ENCODE measurements around the gene MLF2. TPM values are rescaled to one million over a fixed set of nuclear protein-coding genes. Genes with fewer than 3 reads are reported as not detected.

Gene MLF2
- total and polyA plus RNA-seq, 12 donors: 135 to 334 (median 229) TPM

DNA sequence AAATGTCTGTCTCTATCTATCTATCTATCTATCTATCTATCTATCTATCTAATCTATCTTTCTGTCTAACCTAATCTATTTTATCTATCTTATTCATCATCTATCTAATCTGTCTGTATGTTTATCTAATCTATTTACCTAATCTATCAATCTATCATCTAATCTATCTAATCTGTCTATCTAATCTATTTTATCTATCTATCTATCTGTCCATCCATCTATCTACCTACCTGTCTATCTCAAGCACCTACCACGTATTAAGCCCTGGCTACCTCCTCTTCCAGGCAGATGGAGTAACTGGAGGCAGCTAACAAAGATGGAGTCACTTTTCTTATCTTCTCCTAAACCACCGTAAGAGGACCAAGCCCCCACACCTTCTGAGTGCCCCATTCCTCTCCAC, 42.1 kb upstream of the MLF2 start:
- 34 to 63% (median 52%) methylated on average over 2 of the region's 2 CpGs for whole genome bisulfite sequencing, 4 donors

DNA sequence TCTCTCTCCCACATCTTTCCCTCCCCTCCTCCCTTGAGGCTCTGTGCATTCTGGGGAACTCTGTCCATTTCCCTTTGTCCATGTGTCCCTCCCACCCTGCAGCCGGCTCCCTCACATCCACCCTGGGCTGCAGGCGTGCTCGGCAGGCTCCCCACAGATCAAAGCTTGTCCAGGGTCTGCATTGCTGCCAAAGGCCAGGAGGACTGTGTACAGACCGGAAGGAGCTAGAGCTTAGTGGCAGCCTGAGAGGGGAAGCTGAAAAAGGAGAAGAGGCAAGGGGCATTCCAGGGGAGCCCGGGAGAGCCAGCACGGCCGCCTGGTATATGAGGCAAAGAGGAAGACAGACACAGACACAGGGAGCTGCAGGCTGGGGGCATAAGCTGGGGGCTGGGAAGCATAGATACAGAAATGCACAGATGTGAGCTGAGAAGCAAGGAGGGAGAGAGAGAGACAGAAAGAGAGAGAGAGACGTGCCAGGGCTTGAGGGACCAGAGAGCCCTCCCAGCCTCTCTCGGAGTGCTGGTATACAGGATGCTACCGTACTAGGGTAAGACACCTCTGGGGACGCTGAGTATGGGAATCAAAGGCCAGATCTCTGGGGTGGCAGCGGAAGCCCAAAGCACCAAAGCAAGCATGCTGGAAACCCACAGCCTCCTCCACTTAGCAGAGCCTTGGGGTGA, 39.7 kb upstream of the MLF2 start:
- intact Hi-C loops (cut with DNase I): no loop called here
- Histone ChIP-seq H3K27me3 (peaks cover 13% of the 10 kb centered on the region), H3K9me3 (replicated peaks in 1 of 3) (no peaks in the 10 kb centered on the region), H3K36me3 (replicated peaks in 1 of 2) (no peaks in the 10 kb centered on the region), H3K4me1 (replicated peaks in 1 of 2) (no peaks in the 10 kb centered on the region), H3K27ac (peak overlapping the region in 1 of 5 donors; percentile 65), H3K4me3 (peak overlapping the region in 1 of 4 donors; percentile 29)
- TF ChIP-seq, protein P1, sequence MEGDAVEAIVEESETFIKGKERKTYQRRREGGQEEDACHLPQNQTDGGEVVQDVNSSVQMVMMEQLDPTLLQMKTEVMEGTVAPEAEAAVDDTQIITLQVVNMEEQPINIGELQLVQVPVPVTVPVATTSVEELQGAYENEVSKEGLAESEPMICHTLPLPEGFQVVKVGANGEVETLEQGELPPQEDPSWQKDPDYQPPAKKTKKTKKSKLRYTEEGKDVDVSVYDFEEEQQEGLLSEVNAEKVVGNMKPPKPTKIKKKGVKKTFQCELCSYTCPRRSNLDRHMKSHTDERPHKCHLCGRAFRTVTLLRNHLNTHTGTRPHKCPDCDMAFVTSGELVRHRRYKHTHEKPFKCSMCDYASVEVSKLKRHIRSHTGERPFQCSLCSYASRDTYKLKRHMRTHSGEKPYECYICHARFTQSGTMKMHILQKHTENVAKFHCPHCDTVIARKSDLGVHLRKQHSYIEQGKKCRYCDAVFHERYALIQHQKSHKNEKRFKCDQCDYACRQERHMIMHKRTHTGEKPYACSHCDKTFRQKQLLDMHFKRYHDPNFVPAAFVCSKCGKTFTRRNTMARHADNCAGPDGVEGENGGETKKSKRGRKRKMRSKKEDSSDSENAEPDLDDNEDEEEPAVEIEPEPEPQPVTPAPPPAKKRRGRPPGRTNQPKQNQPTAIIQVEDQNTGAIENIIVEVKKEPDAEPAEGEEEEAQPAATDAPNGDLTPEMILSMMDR (IDR thresholded peaks at IDR 0.05): no peak
- TF ChIP-seq POLR2A (IDR thresholded peaks at IDR 0.05): peak in 1 of 2 donors; percentile 13
- peak in 6 of 7 donors; percentile 23 to 67 (median 44) for DNase-seq
- 24 to 34% (median 27%) methylated on average over 12 of the region's 12 CpGs for WGBS, 4 donors

More for the DNA sequence above, 42.1 kb upstream of the MLF2 start:
- Histone ChIP-seq H3K27me3 (peaks cover 13% of the 10 kb centered on the region), H3K27ac (no peak overlapping the region), H3K36me3 (replicated peaks in 1 of 2) (no peaks in the 10 kb centered on the region), H3K9me3 (replicated peaks in 1 of 3) (no peaks in the 10 kb centered on the region), H3K4me1 (replicated peaks in 1 of 2) (no peaks in the 10 kb centered on the region), H3K4me3 (no peak overlapping the region)
- DNase-seq: no peak
- TF ChIP-seq, protein P1 (IDR thresholded peaks at IDR 0.05): no peak
- no peak for TF ChIP-seq POLR2A (IDR thresholded peaks at IDR 0.05)
- intact Hi-C loops (cut with DNase I): no loop called here

DNA sequence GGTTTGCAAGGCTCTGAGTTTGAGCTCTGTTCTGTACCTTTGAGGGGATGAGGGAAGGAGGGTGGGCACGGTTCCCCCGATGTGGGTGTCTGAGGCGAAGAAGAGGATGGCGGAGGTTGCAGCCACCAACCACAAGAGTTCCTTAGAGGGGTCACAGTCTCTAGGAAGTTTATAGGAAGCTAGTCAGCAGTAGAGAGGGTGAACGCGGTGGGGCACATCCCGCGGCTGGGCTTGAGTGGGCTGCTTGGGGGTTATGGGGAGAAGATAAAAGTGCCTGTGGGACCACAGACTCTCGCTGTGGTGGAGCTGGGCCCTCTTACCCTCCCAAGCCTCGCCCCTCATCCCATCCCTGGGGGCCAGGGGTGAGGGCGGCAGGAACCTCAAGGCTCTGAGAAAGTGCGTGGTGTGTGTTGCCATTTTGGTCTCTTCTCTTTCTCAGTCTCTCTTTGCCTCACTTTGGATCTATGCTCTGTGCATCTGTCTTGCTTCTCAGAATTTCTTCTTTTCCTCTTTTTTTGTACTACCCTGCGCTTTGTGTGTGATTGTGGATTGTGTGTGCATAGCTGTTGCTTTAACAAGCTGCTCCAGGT, 39.1 kb upstream of the MLF2 start:
- Histone ChIP-seq H3K27ac (peak overlapping the region in 1 of 5 donors; percentile 65), H3K9me3 (replicated peaks in 1 of 3) (no peaks in the 10 kb centered on the region), H3K4me1 (replicated peaks in 1 of 2) (no peaks in the 10 kb centered on the region), H3K4me3 (peak overlapping the region in 1 of 4 donors; percentile 29), H3K27me3 (peaks cover 13% of the 10 kb centered on the region), H3K36me3 (replicated peaks in 1 of 2) (no peaks in the 10 kb centered on the region)
- intact Hi-C loops (cut with DNase I): no loop called here
- TF ChIP-seq POLR2A (IDR thresholded peaks at IDR 0.05): no peak
- TF ChIP-seq, protein P1 (IDR thresholded peaks at IDR 0.05): no peak
- no peak for DNase-seq
- WGBS, 4 donors: 69 to 89% (median 79%) methylated on average over 12 to 13 of the region's 13 CpGs

DNA sequence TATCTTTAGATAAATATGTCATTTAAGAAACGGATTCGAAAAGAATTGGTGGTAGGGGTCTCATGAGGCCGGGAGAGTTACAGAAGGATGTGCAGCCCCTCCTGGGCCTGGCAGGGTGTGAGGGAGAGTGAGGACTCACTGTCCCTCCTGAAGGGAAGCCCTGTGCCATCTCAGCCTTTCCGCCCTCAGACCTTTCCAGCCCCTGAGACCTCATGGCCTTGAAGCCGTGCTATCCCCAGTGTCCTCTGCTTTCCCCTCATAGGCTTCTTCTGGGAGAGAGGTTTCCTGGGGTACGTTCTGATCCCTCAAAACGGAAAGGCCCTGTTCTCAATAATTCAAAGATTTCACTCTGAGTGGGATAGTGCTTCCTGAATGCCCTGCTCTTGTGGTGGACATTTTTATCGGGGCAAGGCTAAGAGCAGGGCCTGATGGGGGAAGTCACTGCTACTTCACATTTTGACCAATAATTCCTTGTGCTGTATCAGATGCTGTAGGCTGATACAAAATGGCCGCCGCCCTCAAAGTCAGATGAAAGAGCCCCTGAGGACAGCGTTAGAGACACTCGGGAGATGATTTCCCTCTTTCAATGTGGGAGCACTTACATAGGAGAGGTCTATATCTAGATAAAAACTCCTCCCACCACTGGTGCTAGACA, 37.7 kb upstream of the MLF2 start:
- TF ChIP-seq, protein P1 (IDR thresholded peaks at IDR 0.05): no peak
- H3K27ac ChIP-seq: peak overlapping the region in 2 of 5 donors; percentile 34 to 65
- H3K4me1 ChIP-seq (replicated peaks in 1 of 2): no peaks in the 10 kb centered on the region
- peaks cover 9% of the 10 kb centered on the region for H3K27me3 ChIP-seq
- 74 to 77% (median 76%) methylated on average over 8 to 12 of the region's 12 CpGs for WGBS, 4 donors
- H3K36me3 ChIP-seq (replicated peaks in 1 of 2): no peaks in the 10 kb centered on the region
- intact Hi-C loops (cut with DNase I): no loop called here
- peak overlapping the region in 1 of 4 donors; percentile 29 for H3K4me3 ChIP-seq
- DNase-seq: no peak
- H3K9me3 ChIP-seq (replicated peaks in 1 of 3): no peaks in the 10 kb centered on the region

Data from adrenal gland (tissue), 12 donors.